ENCODE results near the gene ACP1.
"Not testable (repeated sequence)": the region's sequence is repeated elsewhere in the genome, so short reads cannot be mapped to it uniquely, and the experiment has no call there.

ACP1 gene

DNA sequence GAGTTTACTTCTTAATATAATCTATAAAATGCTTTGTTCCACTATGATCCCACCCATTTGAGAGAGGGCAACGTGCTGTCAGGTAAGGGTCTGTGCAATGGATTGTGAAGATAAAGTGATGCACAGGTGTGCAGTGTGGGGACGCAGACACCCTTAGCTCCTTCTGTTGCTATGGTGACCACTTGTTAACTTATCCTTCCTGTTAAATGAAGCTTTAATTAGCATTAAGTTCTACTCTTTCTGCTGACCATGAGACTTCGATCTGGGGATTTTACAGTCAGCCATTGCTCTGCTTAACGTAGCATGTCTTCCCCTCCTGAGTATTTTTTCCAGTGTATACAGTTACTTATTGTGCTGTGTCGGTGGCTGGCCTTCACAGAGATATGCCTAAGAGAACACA is 46.2 kb downstream of the ACP1 start:
- no peak overlapping the region for H3K4me3 ChIP-seq (ENCODE audit: low read depth in 1 of 2, low read length in 2 of 2)
- no peak overlapping the region for H3K4me2 ChIP-seq (ENCODE audit: insufficient read depth, low read length)
- no peak overlapping the region for H3K9ac ChIP-seq (ENCODE audit: low read depth, low read length)
- H3K4me1 ChIP-seq (ENCODE audit: insufficient read depth, low read length): no peaks in the 10 kb centered on the region
- no peak overlapping the region for H2AFZ ChIP-seq (ENCODE audit: low read depth, low read length)
- no peaks in the 10 kb centered on the region for H3K9me3 ChIP-seq (ENCODE audit: insufficient read depth, low read length, severe bottlenecking)
- H4K20me1 ChIP-seq (ENCODE audit: insufficient read depth, low read length): no peaks in the 10 kb centered on the region
- no peak overlapping the region for H3K27ac ChIP-seq (ENCODE audit: low read length)
- ATAC-seq (ENCODE audit: insufficient read depth, low read depth) (no peak), DNase-seq (no peak)
- no peaks in the 10 kb centered on the region for H3K27me3 ChIP-seq (ENCODE audit: insufficient read depth, low read length, poor library complexity)
- H3K36me3 ChIP-seq (ENCODE audit: insufficient read depth, low read length): no peaks in the 10 kb centered on the region
- TF ChIP-seq, protein P1, sequence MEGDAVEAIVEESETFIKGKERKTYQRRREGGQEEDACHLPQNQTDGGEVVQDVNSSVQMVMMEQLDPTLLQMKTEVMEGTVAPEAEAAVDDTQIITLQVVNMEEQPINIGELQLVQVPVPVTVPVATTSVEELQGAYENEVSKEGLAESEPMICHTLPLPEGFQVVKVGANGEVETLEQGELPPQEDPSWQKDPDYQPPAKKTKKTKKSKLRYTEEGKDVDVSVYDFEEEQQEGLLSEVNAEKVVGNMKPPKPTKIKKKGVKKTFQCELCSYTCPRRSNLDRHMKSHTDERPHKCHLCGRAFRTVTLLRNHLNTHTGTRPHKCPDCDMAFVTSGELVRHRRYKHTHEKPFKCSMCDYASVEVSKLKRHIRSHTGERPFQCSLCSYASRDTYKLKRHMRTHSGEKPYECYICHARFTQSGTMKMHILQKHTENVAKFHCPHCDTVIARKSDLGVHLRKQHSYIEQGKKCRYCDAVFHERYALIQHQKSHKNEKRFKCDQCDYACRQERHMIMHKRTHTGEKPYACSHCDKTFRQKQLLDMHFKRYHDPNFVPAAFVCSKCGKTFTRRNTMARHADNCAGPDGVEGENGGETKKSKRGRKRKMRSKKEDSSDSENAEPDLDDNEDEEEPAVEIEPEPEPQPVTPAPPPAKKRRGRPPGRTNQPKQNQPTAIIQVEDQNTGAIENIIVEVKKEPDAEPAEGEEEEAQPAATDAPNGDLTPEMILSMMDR (IDR thresholded peaks at IDR 0.05; ENCODE audit: borderline replicate concordance, extremely low read depth, low read length, poor library complexity, severe bottlenecking): no peak
- TF ChIP-seq EZH2 (IDR thresholded peaks at IDR 0.05; ENCODE audit: borderline replicate concordance, low read depth, low read length, severe bottlenecking): no peak
- no peaks in the 10 kb centered on the region for H3K79me2 ChIP-seq (ENCODE audit: insufficient read depth, low read length)

DNA sequence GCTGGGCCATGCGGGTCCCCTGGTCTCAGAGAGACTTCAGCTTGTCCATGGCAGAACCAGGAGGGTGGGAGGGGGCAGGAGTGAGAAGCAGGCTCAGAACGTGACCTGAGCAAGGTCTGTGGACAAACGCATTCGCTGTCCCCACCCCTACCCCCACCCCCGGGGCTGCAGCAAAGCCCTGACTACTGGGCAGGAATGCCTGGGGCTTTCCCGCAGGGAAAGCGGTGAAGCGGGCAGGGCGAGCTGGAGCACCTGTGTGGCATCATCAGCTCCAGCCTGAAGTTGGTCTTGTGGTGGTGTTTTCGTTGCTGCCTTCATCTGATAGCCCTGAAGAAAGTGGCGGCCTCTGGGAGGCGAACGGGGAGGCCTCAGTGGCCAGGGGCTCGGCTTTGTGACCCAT is 49.2 kb downstream of the ACP1 start:
- H3K4me2 ChIP-seq (ENCODE audit: insufficient read depth, low read length): no peak overlapping the region
- H4K20me1 ChIP-seq (ENCODE audit: insufficient read depth, low read length): no peaks in the 10 kb centered on the region
- H2AFZ ChIP-seq (ENCODE audit: low read depth, low read length): no peak overlapping the region
- no peak for ATAC-seq (ENCODE audit: insufficient read depth, low read depth)
- H3K27ac ChIP-seq (ENCODE audit: low read length): no peak overlapping the region
- H3K9me3 ChIP-seq (ENCODE audit: insufficient read depth, low read length, severe bottlenecking): no peaks in the 10 kb centered on the region
- no peak overlapping the region for H3K4me3 ChIP-seq (ENCODE audit: low read depth in 1 of 2, low read length in 2 of 2)
- TF ChIP-seq, protein P1 (IDR thresholded peaks at IDR 0.05; ENCODE audit: borderline replicate concordance, extremely low read depth, low read length, poor library complexity, severe bottlenecking): no peak
- no peak for TF ChIP-seq EZH2 (IDR thresholded peaks at IDR 0.05; ENCODE audit: borderline replicate concordance, low read depth, low read length, severe bottlenecking)
- no peaks in the 10 kb centered on the region for H3K4me1 ChIP-seq (ENCODE audit: insufficient read depth, low read length)
- no peaks in the 10 kb centered on the region for H3K79me2 ChIP-seq (ENCODE audit: insufficient read depth, low read length)
- no peak overlapping the region for H3K9ac ChIP-seq (ENCODE audit: low read depth, low read length)
- no peaks in the 10 kb centered on the region for H3K27me3 ChIP-seq (ENCODE audit: insufficient read depth, low read length, poor library complexity)
- no peak for DNase-seq
- H3K36me3 ChIP-seq (ENCODE audit: insufficient read depth, low read length): no peaks in the 10 kb centered on the region

DNA sequence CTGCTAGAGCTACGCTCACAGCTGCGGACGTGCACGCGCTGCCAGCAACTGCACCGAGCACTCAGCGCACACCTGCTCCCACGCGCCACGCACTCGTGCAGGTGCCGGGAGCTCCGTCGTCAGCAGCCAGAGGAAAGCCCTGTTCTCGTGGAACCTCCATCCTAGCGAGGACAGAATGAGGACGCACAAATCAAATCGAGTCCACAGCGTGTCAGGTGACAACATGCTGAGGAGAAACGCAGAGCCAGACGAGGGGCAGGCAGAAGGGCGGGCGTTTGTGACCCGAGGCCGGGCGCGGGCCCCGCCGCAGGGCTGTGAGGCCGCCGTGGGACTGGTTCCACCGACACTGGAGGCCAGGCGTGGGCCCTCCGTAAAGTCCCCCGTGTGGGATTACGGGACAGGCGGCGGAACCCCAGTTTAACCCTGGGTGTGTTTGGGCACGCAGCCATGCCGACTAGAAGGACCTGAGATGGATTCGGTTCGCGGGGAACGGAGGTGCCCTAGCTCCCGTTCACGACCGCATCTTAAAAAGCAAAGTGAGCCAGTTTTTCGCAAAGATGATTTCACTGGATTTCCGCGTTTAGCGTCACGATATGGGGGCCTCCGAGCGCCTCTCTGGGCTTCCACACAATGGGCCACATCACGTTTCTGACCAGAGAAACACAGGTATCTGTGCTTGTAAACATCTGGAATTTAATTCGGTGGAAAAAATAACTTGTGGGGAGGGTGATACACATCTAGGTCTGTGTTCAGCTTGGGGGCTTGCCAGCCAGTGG is 50.0 kb downstream of the ACP1 start:
- ATAC-seq (ENCODE audit: insufficient read depth, low read depth) (no peak), DNase-seq (no peak)
- H2AFZ ChIP-seq (ENCODE audit: low read depth, low read length): no peak overlapping the region
- H3K79me2 ChIP-seq (ENCODE audit: insufficient read depth, low read length): no peaks in the 10 kb centered on the region
- H3K4me3 ChIP-seq (ENCODE audit: low read depth in 1 of 2, low read length in 2 of 2): no peak overlapping the region
- H3K9me3 ChIP-seq (ENCODE audit: insufficient read depth, low read length, severe bottlenecking): no peaks in the 10 kb centered on the region
- no peaks in the 10 kb centered on the region for H3K4me1 ChIP-seq (ENCODE audit: insufficient read depth, low read length)
- H3K9ac ChIP-seq (ENCODE audit: low read depth, low read length): no peak overlapping the region
- no peak overlapping the region for H3K4me2 ChIP-seq (ENCODE audit: insufficient read depth, low read length)
- no peaks in the 10 kb centered on the region for H4K20me1 ChIP-seq (ENCODE audit: insufficient read depth, low read length)
- no peak overlapping the region for H3K27ac ChIP-seq (ENCODE audit: low read length)
- H3K36me3 ChIP-seq (ENCODE audit: insufficient read depth, low read length): no peaks in the 10 kb centered on the region
- TF ChIP-seq, protein P1 (IDR thresholded peaks at IDR 0.05; ENCODE audit: borderline replicate concordance, extremely low read depth, low read length, poor library complexity, severe bottlenecking): no peak
- TF ChIP-seq EZH2 (IDR thresholded peaks at IDR 0.05; ENCODE audit: borderline replicate concordance, low read depth, low read length, severe bottlenecking): no peak
- H3K27me3 ChIP-seq (ENCODE audit: insufficient read depth, low read length, poor library complexity): no peaks in the 10 kb centered on the region

DNA sequence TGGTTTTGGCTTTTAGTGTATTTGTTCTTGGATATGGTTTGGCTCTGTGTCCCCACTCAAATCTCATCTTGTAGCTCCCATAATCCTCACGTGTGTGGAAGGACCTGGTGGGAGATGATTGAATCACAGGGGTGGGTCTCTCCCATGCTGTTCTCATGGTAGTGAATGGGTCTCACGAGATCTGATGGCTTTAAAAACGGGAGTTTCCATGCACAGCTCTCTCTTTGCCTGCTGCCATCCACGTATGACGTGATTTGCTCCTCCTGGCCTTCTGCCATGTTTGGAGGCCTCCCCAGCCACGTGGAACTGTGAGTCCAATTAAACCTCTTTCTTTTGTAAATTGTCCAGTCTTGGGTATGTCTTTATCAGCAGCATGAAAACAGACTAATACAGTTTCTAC is 51.2 kb downstream of the ACP1 start:
- not testable (repeated sequence) for H4K20me1 ChIP-seq (ENCODE audit: insufficient read depth, low read length); H3K27ac ChIP-seq (ENCODE audit: low read length); H3K27me3 ChIP-seq (ENCODE audit: insufficient read depth, low read length, poor library complexity); DNase-seq; H3K4me3 ChIP-seq (ENCODE audit: low read depth in 1 of 2, low read length in 2 of 2); H3K9ac ChIP-seq (ENCODE audit: low read depth, low read length); H2AFZ ChIP-seq (ENCODE audit: low read depth, low read length); H3K4me1 ChIP-seq (ENCODE audit: insufficient read depth, low read length); H3K4me2 ChIP-seq (ENCODE audit: insufficient read depth, low read length); H3K9me3 ChIP-seq (ENCODE audit: insufficient read depth, low read length, severe bottlenecking); ATAC-seq (ENCODE audit: insufficient read depth, low read depth); H3K36me3 ChIP-seq (ENCODE audit: insufficient read depth, low read length); H3K79me2 ChIP-seq (ENCODE audit: insufficient read depth, low read length)
